ENCODE results near the gene PDZD2.

GRCh38 chr5:31768784-31769183 is 129.9 kb downstream of the PDZD2 start:
- no peak for TF ChIP-seq CTCF (IDR thresholded peaks at IDR 0.05; ENCODE audit: poor library complexity)
- no peak for TF ChIP-seq EZH2 (IDR thresholded peaks at IDR 0.05; ENCODE audit: borderline replicate concordance)
- TF ChIP-seq EZH2phosphoT487 (IDR thresholded peaks at IDR 0.05; ENCODE audit: low read depth, severe bottlenecking, unreplicated experiment) = no peak

Measured in hepatocyte (in vitro differentiated cells).